ENCODE measurements around the gene GTF3C6. TPM values are rescaled to one million over a fixed set of nuclear protein-coding genes. Genes with fewer than 3 reads are reported as not detected.

The GTF3C6 gene
- total and polyA plus RNA-seq, 2 of the 8 experiments (the other 6 are each of a cell fraction or from before 2014, with no cell fraction given): 13.1 to 87.4 TPM

GRCh38 chr6:110999634-111000270 lies 41.2 kb downstream of the GTF3C6 start (continued):
- TF ChIP-seq GTF2F1 (IDR thresholded peaks at IDR 0.05; ENCODE audit: borderline replicate concordance, low read depth, low read length): no peak
- TF ChIP-seq EGR1 (IDR thresholded peaks at IDR 0.05; ENCODE audit: borderline replicate concordance, low read depth, low read length): no peak

All from H1 (cell line).